ENCODE results near the gene GPRC5A. TPM values are rescaled to one million over a fixed set of nuclear protein-coding genes. Genes with fewer than 3 reads are reported as not detected.
"Not testable (repeated sequence)": the region's sequence is repeated elsewhere in the genome, so short reads cannot be mapped to it uniquely, and the experiment has no call there.

Gene GPRC5A, protein sequence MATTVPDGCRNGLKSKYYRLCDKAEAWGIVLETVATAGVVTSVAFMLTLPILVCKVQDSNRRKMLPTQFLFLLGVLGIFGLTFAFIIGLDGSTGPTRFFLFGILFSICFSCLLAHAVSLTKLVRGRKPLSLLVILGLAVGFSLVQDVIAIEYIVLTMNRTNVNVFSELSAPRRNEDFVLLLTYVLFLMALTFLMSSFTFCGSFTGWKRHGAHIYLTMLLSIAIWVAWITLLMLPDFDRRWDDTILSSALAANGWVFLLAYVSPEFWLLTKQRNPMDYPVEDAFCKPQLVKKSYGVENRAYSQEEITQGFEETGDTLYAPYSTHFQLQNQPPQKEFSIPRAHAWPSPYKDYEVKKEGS
- polyA plus RNA-seq, result 10 to 100 TPM in 2 of 3 donors, 1 to 10 TPM in 1; 1.4 to 49.4 (median 12.1) TPM

DNA sequence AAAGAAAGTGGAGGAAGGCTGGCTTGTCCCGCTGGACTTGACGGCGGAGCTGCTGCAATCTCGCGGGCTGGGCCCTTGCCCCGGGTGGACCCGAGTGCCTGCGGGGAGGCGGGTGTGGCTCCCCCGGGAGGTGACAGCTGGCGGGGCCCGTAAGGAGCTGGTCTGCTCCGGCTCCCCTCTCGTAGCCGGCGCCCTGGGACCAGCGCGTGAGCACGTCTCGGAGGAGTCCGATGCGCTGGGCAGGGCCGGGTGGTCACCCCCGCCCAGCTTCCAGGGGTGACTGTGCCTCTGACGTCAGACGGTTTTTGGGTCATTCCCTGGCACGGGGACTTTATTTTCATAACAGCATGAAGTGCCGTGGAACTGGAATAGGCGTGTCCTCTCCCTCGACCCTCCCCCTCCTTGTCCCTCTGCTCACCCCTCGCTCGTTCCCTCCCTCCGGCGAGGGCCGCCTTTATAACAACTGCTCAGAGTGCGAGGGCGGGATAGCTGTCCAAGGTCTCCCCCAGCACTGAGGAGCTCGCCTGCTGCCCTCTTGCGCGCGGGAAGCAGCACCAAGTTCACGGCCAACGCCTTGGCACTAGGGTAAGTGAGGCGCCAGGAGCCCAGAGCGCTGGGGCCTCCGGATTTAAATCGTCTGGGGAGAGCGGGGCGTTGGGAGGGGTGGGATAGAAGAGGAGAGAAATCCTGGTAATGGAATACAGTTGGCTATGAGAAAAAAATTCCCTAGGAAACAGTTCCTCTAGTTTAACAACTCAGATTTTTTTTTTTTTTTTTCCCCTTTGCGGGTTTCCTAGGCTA lies at the start of gene GPRC5A:
Gene GPRC5A, plus strand, starts transcription at position 483 of the 801 bp plus-strand sequence. CDS start 16,688 bp downstream, outside the sequence.
- WGBS, 3 donors, result 2 to 3% (median 2%) methylated on average over 45 to 50 of the region's 50 CpGs
- peak within 1 kb of the TSS; percentile 17 for H3K27ac ChIP-seq (ENCODE audit: low read depth, low read length)

DNA sequence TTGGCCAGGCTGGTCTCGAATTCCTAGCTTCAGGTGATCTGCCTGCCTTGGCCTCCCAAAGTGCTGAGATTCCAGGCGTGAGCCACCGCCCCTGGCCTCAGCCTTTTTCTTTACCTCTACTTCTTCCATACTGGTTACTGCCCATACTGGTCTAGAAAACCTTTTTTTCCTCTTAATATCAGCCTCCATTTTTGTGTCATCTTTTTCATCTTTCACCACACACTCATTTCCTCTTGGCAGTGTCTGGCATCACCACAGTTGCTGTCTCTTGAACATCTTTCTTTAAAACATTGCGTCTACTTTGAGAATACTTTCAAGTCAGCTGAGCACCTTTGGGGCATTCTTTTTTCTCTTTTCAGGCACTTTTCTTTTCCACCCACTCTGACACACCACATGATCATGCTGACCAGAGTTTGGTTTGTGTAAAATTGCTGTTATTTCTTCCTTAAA lies 45.5 kb upstream of the GPRC5A start:
- WGBS, 3 donors, result 87 to 94% (median 92%) methylated on average over 4 of the region's 4 CpGs

DNA sequence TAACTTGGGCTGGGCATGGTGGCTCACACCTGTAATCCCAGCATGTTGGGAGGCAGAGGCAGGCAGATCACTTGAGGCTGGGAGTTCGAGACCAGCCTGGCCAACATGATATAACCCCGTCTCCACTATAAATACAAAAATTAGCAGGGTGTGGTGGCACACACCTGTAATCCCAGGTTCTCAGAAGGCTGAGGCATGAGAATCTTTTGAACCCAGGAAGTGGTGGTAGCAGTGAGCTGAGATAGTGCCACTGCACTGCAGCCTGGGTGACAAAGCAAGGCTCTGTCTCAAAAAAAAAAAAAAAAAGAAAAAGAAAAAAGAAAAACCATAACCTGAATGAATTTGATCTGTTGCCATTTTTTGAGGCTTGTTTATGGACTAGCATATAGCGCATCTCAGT lies 44.6 kb upstream of the GPRC5A start:
- WGBS, 3 donors, result 92 to 98% (median 95%) methylated on average over 3 of the region's 3 CpGs

More for the DNA sequence above, 45.5 kb upstream of the GPRC5A start:
- H3K27ac ChIP-seq (ENCODE audit: low read depth, low read length), result no peak overlapping the region

DNA sequence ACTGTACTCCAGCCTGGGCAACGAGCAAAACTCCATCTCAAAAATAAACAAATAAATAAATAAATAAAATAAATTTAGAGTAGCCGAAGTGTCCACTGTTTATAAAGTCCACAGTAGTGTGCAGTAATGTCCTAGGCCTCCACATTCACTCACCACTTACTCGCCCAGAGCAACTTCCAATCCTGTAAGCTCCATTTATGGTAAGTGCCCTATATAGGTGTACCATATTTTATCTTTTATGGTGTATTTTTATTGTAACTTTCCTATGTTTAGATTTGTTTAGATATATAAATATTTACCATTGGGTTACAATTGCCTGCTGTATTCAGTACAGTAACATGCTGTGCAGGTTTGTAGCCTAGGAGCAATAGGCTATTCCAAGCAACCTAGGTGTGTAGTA lies 37.9 kb upstream of the GPRC5A start:
- no peak overlapping the region for H3K27ac ChIP-seq (ENCODE audit: low read depth, low read length)
- 63 to 67% (median 65%) methylated on average over 3 of the region's 3 CpGs for WGBS, 3 donors

More for the DNA sequence above, 44.6 kb upstream of the GPRC5A start:
- H3K27ac ChIP-seq (ENCODE audit: low read depth, low read length), result not testable (repeated sequence)

DNA sequence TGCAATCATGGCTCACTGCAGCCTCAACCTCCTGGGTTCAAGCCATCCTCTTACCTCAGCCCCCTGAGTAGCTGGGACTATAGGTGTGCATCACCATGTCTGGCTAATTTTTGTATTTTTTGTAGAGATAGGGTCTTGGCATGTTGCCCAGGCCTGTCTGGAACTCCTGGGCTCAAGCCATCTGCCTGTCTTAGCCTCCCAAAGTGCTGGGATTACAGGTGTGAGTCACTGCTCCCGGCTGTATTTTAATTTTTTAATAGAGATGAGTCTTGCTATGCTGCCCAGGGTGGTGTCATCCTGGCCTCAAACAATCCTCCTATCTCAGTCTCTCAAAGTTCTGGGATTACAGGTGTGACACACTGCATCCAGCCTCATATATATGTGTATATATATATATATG lies 31.7 kb upstream of the GPRC5A start:
- 60 to 71% (median 67%) methylated on average over 1 of the region's 1 CpG for WGBS, 3 donors
- H3K27ac ChIP-seq (ENCODE audit: low read depth, low read length), result no peak overlapping the region

DNA sequence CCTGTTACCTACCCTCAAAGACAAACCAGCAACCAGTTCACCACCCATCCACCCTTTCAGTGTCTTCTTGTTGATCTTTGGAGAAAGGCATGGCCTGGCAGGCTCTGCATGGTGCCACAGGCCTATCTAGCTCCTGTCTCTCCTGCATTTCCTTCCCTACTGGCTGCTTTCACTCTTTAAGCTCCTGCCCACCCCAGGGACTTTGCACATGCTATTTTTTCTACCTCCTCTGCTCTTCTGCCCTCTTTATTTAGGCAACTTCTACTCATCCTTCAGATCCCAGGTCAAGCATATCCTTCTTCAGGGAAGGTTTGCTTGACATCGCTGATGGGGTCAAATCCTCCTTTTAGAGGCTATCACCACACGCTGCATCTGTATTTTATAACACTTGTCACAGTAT lies 27.1 kb upstream of the GPRC5A start:
- no peak overlapping the region for H3K27ac ChIP-seq (ENCODE audit: low read depth, low read length)
- 97 to 100% (median 99%) methylated on average over 2 of the region's 2 CpGs for WGBS, 3 donors

DNA sequence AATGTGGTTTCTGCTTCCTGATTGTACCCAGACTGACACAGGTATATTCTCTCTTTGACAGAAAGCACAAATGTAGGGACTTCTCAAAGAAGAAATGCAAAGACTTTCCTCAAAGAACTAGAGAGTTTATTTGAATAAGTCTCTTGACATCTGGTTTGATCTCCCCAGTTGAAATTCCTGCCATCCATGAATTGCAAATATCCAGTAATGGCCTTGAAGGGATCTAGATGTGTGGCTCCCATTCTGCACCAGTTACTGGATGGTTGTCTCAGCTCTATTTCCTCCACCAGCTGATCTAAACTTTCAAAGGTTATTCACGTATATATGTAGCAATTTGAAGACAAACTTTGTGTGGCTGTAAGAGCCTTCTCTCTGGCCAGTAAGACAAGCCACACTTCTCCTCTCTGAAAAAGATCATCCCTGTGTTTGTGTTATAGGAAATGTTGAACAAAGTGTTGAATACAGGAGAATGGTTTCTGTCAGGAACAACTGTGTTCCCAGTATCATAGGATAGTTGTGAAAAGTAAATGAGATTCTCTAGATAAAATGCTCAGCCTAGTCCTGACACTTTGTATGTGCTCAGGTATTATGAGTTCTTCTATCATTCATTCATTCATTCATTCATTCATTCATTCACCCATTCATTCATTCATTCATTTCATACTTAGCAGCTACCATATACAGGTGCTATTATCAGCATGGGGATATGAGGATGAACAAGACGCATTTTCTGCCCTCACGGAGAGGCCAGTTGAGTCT lies 22.7 kb upstream of the GPRC5A start:
- WGBS, 3 donors, result 90 to 92% (median 91%) methylated on average over 3 of the region's 3 CpGs

DNA sequence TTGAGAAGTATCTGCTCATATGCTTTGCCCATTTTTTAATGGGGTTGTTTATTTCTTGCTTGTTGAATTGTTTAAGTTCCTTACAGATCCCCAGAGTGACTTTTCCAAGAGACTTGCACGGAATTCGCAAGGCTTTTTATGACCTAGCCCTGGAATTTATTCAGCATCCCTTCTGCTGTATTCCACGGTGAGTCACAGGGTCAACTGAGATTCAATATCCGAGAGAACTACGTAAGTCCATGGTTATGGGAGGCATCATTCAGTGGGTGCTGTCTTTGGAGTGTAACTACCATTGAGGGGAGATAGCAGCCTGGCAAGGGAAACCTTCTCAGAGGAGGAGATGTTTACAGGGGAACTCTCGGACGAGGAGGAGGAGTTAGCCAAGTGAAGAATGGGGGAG lies 20.9 kb upstream of the GPRC5A start:
- 85 to 90% (median 90%) methylated on average over 7 of the region's 7 CpGs for WGBS, 3 donors
- H3K27ac ChIP-seq (ENCODE audit: low read depth, low read length), result no peak overlapping the region

More for the DNA sequence above, 22.7 kb upstream of the GPRC5A start:
- H3K27ac ChIP-seq (ENCODE audit: low read depth, low read length), result no peak overlapping the region

DNA sequence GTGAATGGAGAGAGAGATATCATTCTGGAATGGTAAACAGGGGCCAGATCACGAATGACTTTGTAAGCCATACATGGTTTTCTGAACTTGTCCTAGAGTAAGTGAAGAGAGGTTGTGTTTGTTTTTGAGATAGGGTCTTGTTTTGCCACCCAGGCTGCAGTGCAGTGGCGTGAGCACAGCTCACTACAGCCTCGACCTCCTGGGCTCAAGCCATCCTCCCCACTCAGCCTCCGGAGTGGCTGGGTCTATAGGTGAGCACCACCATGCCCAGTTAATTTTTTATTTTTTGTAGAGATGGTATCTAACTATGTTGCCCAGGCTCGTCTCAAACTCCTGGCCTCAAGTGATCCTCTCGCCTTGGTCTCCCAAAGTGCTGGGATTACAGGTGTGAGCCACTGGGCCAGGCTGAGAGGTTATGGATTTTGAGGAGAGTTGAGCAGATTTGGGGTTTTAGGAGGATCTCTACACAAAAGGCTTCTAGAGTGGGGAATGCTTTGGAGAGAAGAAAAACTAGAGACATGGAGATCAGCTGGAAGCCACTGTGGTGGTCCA lies 19.7 kb upstream of the GPRC5A start:
- WGBS, 3 donors, result 84 to 96% (median 93%) methylated on average over 6 of the region's 6 CpGs
- no peak overlapping the region for H3K27ac ChIP-seq (ENCODE audit: low read depth, low read length)

DNA sequence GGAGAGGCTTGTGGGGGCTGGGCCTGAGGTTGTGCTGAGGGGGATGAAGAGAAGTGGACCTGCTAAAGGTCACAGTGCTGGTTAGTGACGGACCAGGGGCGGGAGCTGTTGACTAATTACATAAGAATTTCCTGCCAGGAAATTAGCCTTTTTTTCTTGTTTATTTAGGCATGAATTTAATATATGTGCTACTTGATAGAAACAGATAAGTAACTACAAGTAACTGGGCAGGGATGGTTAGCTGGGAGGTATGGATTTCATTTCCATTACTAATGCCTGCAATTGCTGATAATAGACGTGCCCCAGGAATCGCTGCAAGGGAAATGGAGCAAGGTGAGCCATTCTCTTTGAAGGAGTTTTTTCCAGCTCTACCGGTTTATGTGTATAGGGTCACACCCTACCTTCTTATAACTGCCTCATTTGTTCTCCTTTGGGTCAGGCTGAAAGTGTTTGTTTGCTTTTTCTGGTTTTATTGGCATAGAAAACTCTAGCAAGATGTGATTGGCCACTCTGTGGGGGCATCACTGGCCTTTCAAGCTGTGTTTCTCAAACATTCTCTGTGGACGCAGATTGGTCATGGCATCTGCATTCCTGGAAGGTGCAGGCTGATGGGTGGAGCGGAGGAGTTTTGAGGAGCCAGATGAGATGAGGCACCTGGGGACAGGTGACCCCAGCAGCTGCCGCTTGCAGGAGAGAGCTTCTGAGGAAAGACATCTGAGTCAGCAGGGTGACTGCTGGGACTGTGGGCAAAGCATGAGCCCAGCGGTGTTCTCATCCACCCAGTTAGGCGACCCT lies 19.0 kb upstream of the GPRC5A start:
- H3K27ac ChIP-seq (ENCODE audit: low read depth, low read length), result no peak overlapping the region
- WGBS, 3 donors, result 61 to 72% (median 64%) methylated on average over 10 of the region's 10 CpGs

DNA sequence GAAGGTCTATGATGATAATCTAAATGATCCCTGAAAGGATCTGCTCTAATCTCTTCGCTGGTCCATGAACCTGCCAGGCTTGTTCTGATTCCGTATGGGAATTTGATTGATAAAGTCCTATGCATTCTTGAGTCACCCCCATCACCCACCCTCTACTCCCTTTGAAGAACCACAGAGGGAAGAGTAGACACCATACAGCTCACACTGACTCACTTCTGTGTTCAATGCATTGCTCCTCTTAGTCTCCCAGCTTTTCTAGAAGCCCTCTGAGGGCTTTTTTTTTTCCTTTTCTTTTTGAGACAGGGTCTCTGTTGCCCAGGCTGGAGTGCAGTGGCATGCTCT lies 18.5 kb upstream of the GPRC5A start:
- WGBS, 3 donors, result 77 to 94% (median 81%) methylated on average over 2 of the region's 2 CpGs
- H3K27ac ChIP-seq (ENCODE audit: low read depth, low read length), result no peak overlapping the region

DNA sequence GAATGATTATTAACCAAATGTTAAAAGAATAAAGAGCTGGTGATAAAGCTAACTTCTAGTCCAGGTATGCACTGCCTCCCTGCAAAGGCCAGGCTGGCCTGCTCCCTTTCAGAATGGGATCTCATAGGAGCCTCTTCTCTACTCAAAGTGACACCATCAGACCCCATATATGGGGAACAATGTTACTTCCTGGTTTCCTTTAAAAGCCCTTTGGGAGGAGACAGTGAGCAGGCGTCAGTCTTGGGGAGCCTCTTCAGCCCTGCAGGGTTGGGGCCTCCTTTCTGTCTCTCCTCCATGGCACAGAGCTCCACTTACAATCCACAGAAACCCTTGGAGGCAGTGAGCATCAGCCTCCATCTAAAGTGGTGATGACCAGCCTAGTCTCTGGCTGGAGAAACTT lies 17.3 kb upstream of the GPRC5A start:
- no peak overlapping the region for H3K27ac ChIP-seq (ENCODE audit: low read depth, low read length)
- WGBS, 3 donors, result 76 to 81% (median 76%) methylated on average over 1 of the region's 1 CpG

DNA sequence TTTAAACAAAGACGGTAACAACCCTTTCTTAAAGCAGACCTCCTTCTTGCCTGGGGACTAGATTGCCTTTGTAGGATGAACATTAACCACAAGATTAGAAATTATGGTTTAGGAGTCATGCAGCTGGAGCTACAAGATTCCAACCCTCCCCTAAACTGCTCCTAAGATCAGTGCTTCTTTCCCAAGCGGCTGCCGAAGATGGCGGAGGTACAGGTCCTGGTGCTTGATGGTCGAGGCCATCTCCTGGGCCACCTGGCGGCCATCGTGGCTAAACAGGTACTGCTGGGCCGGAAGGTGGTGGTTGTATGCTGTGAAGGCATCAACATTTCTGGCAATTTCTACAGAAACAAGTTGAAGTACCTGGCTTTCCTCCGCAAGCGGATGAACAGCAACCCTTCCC lies 16.1 kb upstream of the GPRC5A start:
- not testable (repeated sequence) for H3K27ac ChIP-seq (ENCODE audit: low read depth, low read length)
- WGBS, 3 donors, result 95 to 99% (median 97%) methylated on average over 10 of the region's 10 CpGs

DNA sequence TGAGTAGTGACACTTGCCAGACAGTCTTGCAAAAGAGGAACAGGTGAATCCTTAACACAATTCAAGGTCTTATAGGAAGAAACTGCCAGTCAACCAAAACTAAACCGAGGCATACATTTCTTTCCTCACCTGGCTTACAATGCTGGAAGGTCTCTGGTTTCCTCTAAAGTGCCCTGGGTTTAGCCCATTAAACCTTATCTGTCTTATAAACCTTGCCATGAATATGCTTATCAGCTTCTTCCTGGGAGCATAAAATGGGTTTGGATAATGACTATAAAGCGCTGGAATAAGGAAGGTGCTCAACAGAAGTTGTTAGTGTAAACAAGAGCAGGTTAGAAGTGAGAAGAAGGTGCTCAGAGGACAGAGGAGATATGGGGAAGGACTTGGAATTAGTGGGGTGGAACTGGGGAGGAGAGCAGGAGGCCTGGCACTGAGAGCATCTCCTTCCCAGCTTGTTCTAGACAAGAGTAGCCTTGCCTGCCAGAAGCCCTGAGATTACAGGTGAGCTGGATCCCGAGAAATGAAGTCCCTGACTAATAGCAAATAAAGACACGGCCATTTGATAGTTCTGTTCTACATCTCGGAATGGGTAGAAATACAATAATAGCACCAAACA lies 14.1 kb upstream of the GPRC5A start:
- 63 to 87% (median 75%) methylated on average over 5 of the region's 5 CpGs for WGBS, 3 donors
- no peak overlapping the region for H3K27ac ChIP-seq (ENCODE audit: low read depth, low read length)

DNA sequence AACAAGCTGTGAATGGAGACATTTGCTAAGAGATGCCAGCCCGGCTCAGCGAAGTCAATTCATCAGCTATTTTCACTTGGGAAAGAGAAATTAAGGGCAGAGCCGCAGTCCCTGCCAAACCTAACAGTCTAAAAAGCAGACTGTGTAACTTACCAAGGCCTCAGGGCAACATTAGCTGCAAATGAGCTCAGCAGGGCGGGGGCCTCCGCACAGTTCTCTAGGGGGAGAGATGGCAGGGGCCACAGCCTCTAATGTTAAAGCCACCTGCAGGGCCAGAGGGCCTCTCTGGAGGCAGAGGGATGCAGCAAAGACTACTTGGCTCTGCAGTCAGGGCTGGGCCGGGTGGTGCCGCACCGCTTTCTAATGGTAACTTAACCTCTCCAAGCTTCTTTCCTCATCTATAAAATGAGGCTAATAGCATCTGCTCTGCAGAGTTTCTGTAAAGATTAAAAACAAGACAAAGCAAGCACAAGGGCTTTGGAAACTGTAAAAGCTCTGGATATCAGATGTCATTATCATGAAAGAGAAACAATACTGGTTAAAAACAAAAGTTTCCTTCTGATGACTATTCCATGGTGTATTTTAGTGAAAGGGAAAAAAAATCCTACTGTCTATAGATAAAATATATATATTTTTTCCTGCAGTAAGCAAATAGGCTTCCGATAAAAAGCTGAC lies 13.4 kb upstream of the GPRC5A start:
- WGBS, 3 donors, result 81 to 82% (median 81%) methylated on average over 9 of the region's 9 CpGs
- H3K27ac ChIP-seq (ENCODE audit: low read depth, low read length), result no peak overlapping the region

DNA sequence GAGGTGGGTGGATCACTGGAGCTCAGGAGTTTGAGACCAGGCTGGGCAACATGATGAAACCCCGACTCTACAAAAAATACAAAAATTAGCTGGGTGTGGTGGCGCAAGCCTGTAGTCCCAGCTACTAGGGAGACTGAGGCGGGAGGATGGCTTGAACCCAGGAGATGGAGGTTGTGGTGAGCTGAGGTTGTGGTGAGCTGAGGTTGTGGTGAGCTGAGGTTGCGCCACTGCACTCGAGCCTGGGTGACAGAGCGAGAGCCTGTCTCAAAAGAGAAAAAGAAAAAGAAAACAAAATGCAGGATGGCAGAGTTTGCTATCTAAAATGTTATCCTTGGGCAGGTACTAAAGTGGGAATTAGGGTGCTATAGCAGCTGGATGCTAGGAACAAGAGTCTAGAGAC lies 10.8 kb upstream of the GPRC5A start:
- no peak overlapping the region for H3K27ac ChIP-seq (ENCODE audit: low read depth, low read length)
- 66 to 82% (median 70%) methylated on average over 6 of the region's 6 CpGs for WGBS, 3 donors
